ENCODE results near the gene ALDH18A1. TPM values are rescaled to one million over a fixed set of nuclear protein-coding genes. Genes with fewer than 3 reads are reported as not detected.

Gene ALDH18A1
- total RNA-seq, 1 experiment from 2014 or later, result 105 TPM

DNA sequence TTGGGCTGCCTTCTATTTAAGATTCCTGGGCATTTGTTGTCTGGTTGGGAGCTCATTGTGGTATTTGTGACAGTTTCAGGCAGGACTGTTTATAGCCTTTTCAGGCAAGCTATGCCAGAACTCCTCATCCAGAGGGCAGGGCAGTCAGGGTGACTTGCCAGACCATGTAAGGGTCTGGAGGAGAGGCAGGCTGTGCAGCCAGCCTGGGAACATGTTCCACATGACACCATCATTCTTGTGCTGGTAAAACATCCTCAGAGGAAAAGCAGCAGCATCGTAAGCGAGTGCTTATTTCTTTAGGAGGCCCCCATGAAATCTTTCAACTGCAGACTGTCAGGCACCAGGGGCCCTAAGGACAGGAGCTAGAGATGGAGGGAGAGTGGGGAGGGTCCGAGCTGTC is 51.3 kb downstream of the ALDH18A1 start:
- TF ChIP-seq ZNF396 (CRISPR knock-in tag; IDR thresholded peaks at IDR 0.05; ENCODE audit: borderline replicate concordance), result no peak
- TF ChIP-seq NFE2L1 (CRISPR knock-in tag; IDR thresholded peaks at IDR 0.05), result no peak
- no peak for TF ChIP-seq FOXK1 (CRISPR knock-in tag; IDR thresholded peaks at IDR 0.05)
- TF ChIP-seq ZNF138 (CRISPR knock-in tag; conservative IDR thresholded peaks at IDR 0.05), result no peak
- TF ChIP-seq NR2C2 (CRISPR knock-in tag; IDR thresholded peaks at IDR 0.05), result no peak
- TF ChIP-seq GRHL2 (CRISPR knock-in tag; IDR thresholded peaks at IDR 0.05; ENCODE audit: insufficient replicate concordance, severe bottlenecking), result no peak
- TF ChIP-seq E2F1 (CRISPR knock-in tag; IDR thresholded peaks at IDR 0.05), result no peak
- no peak for TF ChIP-seq ZNF512 (CRISPR knock-in tag; IDR thresholded peaks at IDR 0.05; ENCODE audit: borderline replicate concordance)
- TF ChIP-seq E2F4 (CRISPR knock-in tag; IDR thresholded peaks at IDR 0.05; ENCODE audit: borderline replicate concordance, low read depth), result no peak
- TF ChIP-seq, protein P1, sequence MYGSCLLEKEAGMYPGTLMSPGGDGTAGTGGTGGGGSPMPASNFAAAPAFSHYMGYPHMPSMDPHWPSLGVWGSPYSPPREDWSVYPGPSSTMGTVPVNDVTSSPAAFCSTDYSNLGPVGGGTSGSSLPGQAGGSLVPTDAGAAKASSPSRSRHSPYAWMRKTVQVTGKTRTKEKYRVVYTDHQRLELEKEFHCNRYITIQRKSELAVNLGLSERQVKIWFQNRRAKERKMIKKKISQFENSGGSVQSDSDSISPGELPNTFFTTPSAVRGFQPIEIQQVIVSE (CRISPR knock-in tag; IDR thresholded peaks at IDR 0.05; ENCODE audit: borderline replicate concordance), result no peak
- Mint-ChIP-seq H3K27me3 (ENCODE audit: low read depth) (no peaks in the 10 kb centered on the region), H3K9me3 (no peaks in the 10 kb centered on the region), H3K4me3 (no peak overlapping the region), H3K27ac (no peak overlapping the region), H3K4me1 (peaks cover 14% of the 10 kb centered on the region), H3K36me3 (peaks cover 31% of the 10 kb centered on the region)
- DNase-seq (ENCODE audit: low spot score) (no peak), ATAC-seq (no peak)
- ChIA-PET POLR2A (interaction anchor here (0.6 kb wide), 1 partner anchor 85 kb away, joined by 3 read pairs; no protein-coding TSS in a partner anchor), CTCF (interaction anchor here (0.8 to 10.6 kb wide), 13 partner anchors 18 to 396 kb away, joined by 3 to 166 read pairs (median 4); partner anchors contain the start of gene TCTN3)

DNA sequence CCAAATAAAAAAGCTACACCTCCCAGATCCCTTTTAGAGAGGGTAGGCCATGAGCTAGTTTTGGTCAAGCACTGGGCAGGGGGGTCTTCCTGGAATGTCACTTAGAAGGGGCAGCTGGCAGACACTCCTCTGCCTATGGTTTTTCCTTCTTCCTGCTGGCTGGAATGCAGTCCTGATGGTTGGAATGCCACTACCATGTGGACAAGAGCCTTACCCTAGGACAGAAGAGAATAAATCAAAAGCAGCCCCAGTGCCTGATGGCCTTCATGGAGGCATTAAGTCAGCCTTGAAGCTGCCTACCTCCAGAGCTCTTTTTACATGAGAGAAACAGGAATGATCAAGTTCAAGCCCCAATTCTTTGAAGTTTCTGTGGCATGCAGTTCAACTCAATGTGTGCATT is 51.9 kb downstream of the ALDH18A1 start:
- Mint-ChIP-seq H3K9me3 (no peaks in the 10 kb centered on the region), H3K27me3 (ENCODE audit: low read depth) (no peaks in the 10 kb centered on the region), H3K4me1 (peaks cover 14% of the 10 kb centered on the region), H3K36me3 (peaks cover 27% of the 10 kb centered on the region), H3K27ac (peak overlapping the region; percentile 53; the same call in 1 of the 2 replicates), H3K4me3 (no peak overlapping the region)
- CTCF ChIA-PET, result interaction anchor here (0.8 to 10.6 kb wide), 17 partner anchors 9 to 396 kb away, joined by 3 to 166 read pairs (median 4); partner anchors contain the start of gene TCTN3
- POLR2A ChIA-PET, result no interaction called here
- peak; percentile 22 for ATAC-seq
- DNase-seq (ENCODE audit: low spot score), result no peak
- TF ChIP-seq E2F1 (CRISPR knock-in tag; IDR thresholded peaks at IDR 0.05) (no peak), ZNF671 (CRISPR knock-in tag; IDR thresholded peaks at IDR 0.05) (no peak), PRDM15 (CRISPR knock-in tag; IDR thresholded peaks at IDR 0.05) (no peak), ZNF232 (CRISPR knock-in tag; IDR thresholded peaks at IDR 0.05) (no peak), JUN (CRISPR knock-in tag; IDR thresholded peaks at IDR 0.05) (no peak), E2F4 (CRISPR knock-in tag; IDR thresholded peaks at IDR 0.05; ENCODE audit: borderline replicate concordance, low read depth) (no peak), ZNF121 (CRISPR knock-in tag; IDR thresholded peaks at IDR 0.05) (no peak), NR3C1 (CRISPR knock-in tag; conservative IDR thresholded peaks at IDR 0.05; ENCODE audit: low read depth) (no peak), RORB (CRISPR knock-in tag; IDR thresholded peaks at IDR 0.05) (no peak)
- TF ChIP-seq, protein P2, sequence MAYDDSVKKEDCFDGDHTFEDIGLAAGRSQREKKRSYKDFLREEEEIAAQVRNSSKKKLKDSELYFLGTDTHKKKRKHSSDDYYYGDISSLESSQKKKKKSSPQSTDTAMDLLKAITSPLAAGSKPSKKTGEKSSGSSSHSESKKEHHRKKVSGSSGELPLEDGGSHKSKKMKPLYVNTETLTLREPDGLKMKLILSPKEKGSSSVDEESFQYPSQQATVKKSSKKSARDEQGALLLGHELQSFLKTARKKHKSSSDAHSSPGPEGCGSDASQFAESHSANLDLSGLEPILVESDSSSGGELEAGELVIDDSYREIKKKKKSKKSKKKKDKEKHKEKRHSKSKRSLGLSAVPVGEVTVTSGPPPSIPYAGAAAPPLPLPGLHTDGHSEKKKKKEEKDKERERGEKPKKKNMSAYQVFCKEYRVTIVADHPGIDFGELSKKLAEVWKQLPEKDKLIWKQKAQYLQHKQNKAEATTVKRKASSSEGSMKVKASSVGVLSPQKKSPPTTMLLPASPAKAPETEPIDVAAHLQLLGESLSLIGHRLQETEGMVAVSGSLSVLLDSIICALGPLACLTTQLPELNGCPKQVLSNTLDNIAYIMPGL (CRISPR knock-in tag; IDR thresholded peaks at IDR 0.05), result no peak
- TF ChIP-seq, protein P3, sequence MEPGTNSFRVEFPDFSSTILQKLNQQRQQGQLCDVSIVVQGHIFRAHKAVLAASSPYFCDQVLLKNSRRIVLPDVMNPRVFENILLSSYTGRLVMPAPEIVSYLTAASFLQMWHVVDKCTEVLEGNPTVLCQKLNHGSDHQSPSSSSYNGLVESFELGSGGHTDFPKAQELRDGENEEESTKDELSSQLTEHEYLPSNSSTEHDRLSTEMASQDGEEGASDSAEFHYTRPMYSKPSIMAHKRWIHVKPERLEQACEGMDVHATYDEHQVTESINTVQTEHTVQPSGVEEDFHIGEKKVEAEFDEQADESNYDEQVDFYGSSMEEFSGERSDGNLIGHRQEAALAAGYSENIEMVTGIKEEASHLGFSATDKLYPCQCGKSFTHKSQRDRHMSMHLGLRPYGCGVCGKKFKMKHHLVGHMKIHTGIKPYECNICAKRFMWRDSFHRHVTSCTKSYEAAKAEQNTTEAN (CRISPR knock-in tag; IDR thresholded peaks at IDR 0.05), result no peak

All from WTC11 (cell line).